GM12864 (cell line): ENCODE data around the gene RAB3IP.

Experiments
- DNase-seq: peaks from one replicate; pipeline ENCODE4 v3.0.0-alpha.2; 2011; ENCODE audit warnings: low read depth
- H3K4me3 ChIP-seq: 2 replicates; pipeline ENCODE4 v1.5.1; 2011; ENCODE audit warnings: mild to moderate bottlenecking, low read depth, low read length, control low read depth
- CTCF ChIP-seq: IDR thresholded peaks from 2 replicates; pipeline ENCODE4 v1.5.1; 2011; ENCODE audit warnings: low read depth, mild to moderate bottlenecking, moderate library complexity, low read length, control low read depth, inconsistent platforms; ENCODE audit errors: missing control alignments

Gene RAB3IP

DNA sequence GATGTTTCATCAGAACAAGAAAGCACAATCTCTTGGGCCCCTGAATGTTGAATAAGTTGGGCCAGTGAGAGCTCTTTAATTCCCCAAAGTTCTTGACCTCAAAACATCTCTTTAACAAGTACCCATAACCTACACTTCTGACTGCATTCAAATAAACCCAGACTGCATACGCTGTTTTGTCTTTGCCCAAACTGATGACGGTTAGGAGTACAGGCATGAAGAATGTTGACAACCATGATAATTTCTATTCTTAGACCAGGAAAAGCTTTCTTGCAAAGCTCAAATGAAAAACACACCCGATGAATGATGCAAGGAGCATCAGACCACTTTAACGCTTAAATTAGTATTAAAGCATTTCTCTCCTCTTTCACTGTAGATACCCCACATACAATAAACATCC is 11.7 kb upstream of the RAB3IP start:
- H3K4me3 ChIP-seq, result no peak overlapping the region
- TF ChIP-seq CTCF, result no peak
- no peak for DNase-seq

GRCh38 chr12:69732088-69732487 is 6.6 kb upstream of the RAB3IP start:
- H3K4me3 ChIP-seq, result no peak overlapping the region

GRCh38 chr12:69733638-69734037 is 5.0 kb upstream of the RAB3IP start:
- H3K4me3 ChIP-seq, result no peak overlapping the region
- TF ChIP-seq CTCF, result no peak
- no peak for DNase-seq

More at GRCh38 chr12:69732088-69732487, 6.6 kb upstream of the RAB3IP start:
- DNase-seq, result no peak
- no peak for TF ChIP-seq CTCF

GRCh38 chr12:69739287-69740191 is 879 bp downstream of the RAB3IP start:
- TF ChIP-seq CTCF, result no peak
- peak overlapping the region; percentile 83 for H3K4me3 ChIP-seq
- peak; percentile 35 for DNase-seq

DNA sequence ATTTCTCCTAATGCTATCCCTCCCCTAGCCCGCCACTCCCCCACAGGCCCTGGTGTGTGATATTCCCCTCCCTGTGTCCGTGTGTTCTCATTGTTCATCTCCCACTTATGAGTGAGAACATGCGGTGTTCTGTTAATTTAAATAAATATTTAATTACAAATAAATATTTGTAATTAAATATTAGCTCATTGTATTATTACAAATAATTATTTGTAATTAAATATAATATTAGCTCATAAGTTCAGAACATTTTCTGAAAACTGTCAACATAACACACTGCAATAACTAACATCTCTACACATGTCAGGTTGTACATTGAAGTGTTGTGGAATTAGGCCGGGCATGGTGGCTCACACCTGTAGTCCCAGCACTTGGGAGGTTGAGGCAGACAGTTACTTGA is 5.4 kb downstream of the RAB3IP start:
- DNase-seq, result no peak
- TF ChIP-seq CTCF, result no peak
- H3K4me3 ChIP-seq, result no peak overlapping the region

DNA sequence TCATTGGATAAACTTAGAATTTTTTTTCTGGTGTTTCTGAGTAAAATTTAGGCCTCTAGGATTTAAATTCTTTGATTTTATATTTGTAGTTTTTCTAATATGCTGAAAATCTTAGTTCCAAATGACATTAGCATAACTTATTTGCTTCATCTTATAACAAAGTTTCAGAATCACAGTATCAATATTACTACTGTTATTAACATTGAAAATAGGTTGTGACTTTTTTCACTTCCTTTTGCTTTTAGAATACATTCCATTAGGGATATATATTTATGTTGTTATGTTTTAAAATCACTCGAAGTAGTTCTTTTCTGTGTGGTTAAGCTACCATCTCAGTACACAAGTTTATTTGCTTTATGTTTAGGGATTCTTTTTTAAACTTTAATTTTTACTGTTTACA is 12.8 kb downstream of the RAB3IP start:
- no peak for DNase-seq
- H3K4me3 ChIP-seq, result no peak overlapping the region
- TF ChIP-seq CTCF, result no peak

- TF ChIP-seq CTCF, result no peak
- no peak overlapping the region for H3K4me3 ChIP-seq
- DNase-seq, result no peak
Measured at GRCh38 chr12:69755302-69755701, 16.6 kb downstream of the RAB3IP start.
